Left renal cortex interstitium (tissue), 4 donors: ENCODE data around the gene ZNF474. TPM values are rescaled to one million over a fixed set of nuclear protein-coding genes. Genes with fewer than 3 reads are reported as not detected.

Source experiments
- polyA plus RNA-seq, 4 donors: library from polyadenylated mRNA; unstranded; fragments of 120-200 nt; gene quantifications; one replicate each; pipeline ENCODE4 v1.2.1, GENCODE V29; 2013; ENCODE audit not compliant: insufficient read length in 4 of 4

The ZNF474 gene
- polyA plus RNA-seq, 4 donors = 0.32 to 0.77 (median 0.59) TPM

Other genes starting within 250 kb of the ZNF474 start
- gene SRFBP1, start 167.6 kb upstream of the ZNF474 start, polyA plus RNA-seq = 10 to 100 TPM; 17.2 to 22.4 (median 20.1) TPM
- gene LOX, start 51.3 kb upstream of the ZNF474 start, polyA plus RNA-seq = 10 to 100 TPM; 33.4 to 41.6 (median 39.5) TPM
- gene SNCAIP, start 182.7 kb downstream of the ZNF474 start, polyA plus RNA-seq = 10 to 100 TPM; 22.8 to 34.8 (median 26.2) TPM